Kidney (tissue), 14 donors: ENCODE results near the gene TICRR. TPM values are rescaled to one million over a fixed set of nuclear protein-coding genes. Genes with fewer than 3 reads are reported as not detected.

Experiments
- DNase-seq, 5 donors: peaks; one replicate each; pipeline ENCODE4 v3.0.0-alpha.2; 2013 to 2020
- FAIRE-seq: peaks from 2 replicates; lab custom pipeline; 2012; peaks lifted over from hg19 to GRCh38; lab: Jason Lieb, UNC
- H3K27ac ChIP-seq, 2 donors: one replicate each; pipeline ENCODE4 v1.7.0; 2013; ENCODE audit warnings: low read depth in 2 of 2, low read length in 2 of 2, inconsistent platforms in 1 of 2
- H3K27me3 ChIP-seq: one replicate; pipeline ENCODE4 v1.7.1; 2013; ENCODE audit warnings: low read length, inconsistent platforms; ENCODE audit not compliant: control insufficient read depth, insufficient read depth
- H3K36me3 ChIP-seq, 3 donors: one replicate each; pipeline versions ENCODE4 v1.7.0 to v1.7.1; 2013; ENCODE audit warnings: low read length in 3 of 3, control low read depth in 1 of 3, inconsistent platforms in 1 of 3; ENCODE audit not compliant: insufficient read depth in 3 of 3, control insufficient read depth in 2 of 3
- H3K4me1 ChIP-seq, 3 donors: one replicate each; pipeline versions ENCODE4 v1.7.0 to v1.7.1; 2013; ENCODE audit warnings: low read length in 3 of 3, inconsistent platforms in 1 of 3, low read depth in 1 of 3; ENCODE audit not compliant: control insufficient read depth in 2 of 3, insufficient read depth in 2 of 3
- H3K4me3 ChIP-seq, 3 donors: one replicate each; pipeline versions ENCODE4 v1.7.0 to v1.8.1; 2013; ENCODE audit warnings: low read length in 3 of 3, control low read depth in 1 of 3, inconsistent platforms in 1 of 3
- H3K9ac ChIP-seq, 3 donors: one replicate each; pipeline versions ENCODE4 v1.7.0 to v1.7.1; 2013; ENCODE audit warnings: low read length in 3 of 3, control low read depth in 1 of 3, inconsistent platforms in 1 of 3
- H3K9me3 ChIP-seq, 3 donors: one replicate each; pipeline versions ENCODE4 v1.7.0 to v1.7.1; 2013; ENCODE audit warnings: low read length in 3 of 3, control low read depth in 1 of 3, inconsistent platforms in 1 of 3; ENCODE audit not compliant: control insufficient read depth in 2 of 3, insufficient read depth in 1 of 3
- CTCF ChIP-seq: IDR thresholded peaks from 3 replicates; pipeline ENCODE4 v1.5.1; 2012; ENCODE audit warnings: mild to moderate bottlenecking, moderate library complexity, borderline replicate concordance; ENCODE audit not compliant: insufficient read depth; ENCODE audit errors: extremely low read depth
- intact Hi-C: fragments of 100-400 bp; cut with DNase I; formaldehyde crosslinking; loops from one replicate; pipeline ENCODE4 v1.11.1; 2022
- polyA plus RNA-seq: library from polyadenylated mRNA; stranded (reverse); fragments of 350-450 nt; fragmentation: Illumina TruSeq; extraction: RNeasy Lipid Tissue Mini Kit (QIAGEN cat#74804); gene quantifications from one replicate; pipeline ENCODE4 v1.2.3, GENCODE V29; 2014; ENCODE audit warnings: low read depth, low replicate concordance; ENCODE audit not compliant: insufficient read depth
- total RNA-seq: library from RNA; stranded (reverse); fragmentation: NEBNext Ultra II Directional; extraction: Animal tissue kit (Norgen Biotek cat#: 25700); gene quantifications from one replicate; pipeline ENCODE4 v1.2.1, GENCODE V29; 2021
- donor health status: control.
- donor health status: control.
- donor health status: control.
- donor health status: control.
- donor health status: control.
- donor health status: DM: yes; HTN: yes; CAD: no.
- donor health status: Normal renal cell carcinoma (clear cell type).

TICRR gene
- total and polyA plus RNA-seq, 2 donors from 2014 or later: 0.25 TPM; not detected in 1

DNA sequence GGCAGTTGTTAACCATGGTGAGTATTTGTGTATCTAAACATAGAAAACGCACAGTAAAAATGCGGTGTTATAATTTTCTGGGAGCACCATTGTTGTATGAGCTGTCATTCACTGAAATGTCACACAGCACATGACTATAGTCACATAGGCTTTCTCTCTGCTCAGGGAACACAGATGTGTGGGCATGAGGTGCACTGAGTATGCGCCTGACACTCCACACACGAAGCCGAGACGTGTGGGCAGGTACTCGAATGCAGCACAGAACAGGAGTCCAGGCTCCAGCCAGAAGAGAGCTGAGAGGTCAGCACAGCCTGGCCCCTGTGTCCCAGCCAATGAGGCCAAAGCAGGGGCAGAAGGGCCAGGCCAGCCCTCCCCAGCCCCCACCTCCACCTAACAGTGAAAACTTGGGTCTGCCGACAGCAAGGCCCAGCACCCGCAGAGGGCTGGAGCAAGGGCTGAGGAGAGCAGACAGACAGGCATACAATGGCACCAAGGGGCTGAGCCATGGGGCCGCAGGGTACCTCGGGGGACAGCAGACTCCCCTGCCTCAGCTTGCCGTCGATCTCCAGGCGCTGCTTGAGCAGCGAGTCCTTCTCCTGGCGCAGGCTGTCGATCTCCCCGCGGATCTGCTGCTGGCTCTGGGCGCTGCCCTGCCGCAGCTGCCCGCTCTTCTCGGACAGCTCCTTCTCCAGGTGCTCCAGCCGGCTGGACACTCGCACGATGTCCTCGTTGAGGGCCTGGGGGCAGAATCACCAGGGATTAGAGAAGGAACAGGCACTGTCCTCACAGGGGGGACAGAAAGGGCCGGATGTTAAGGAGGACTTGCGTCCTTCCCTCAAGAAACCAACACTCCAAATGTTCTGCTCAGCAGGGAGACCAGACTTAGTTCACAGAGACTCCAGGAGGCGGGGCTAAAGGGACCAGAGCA is 56.0 kb downstream of the TICRR start:
- no peaks in the 10 kb centered on the region for H3K9me3 ChIP-seq
- no peak for TF ChIP-seq CTCF
- DNase-seq (peak in 1 of 5 donors; percentile 43), FAIRE-seq (no peak)
- H3K9ac ChIP-seq: no peak overlapping the region
- peaks cover 0 to 5% (median 0%) of the 10 kb centered on the region in 3 donors for H3K36me3 ChIP-seq
- no peaks in the 10 kb centered on the region for H3K27me3 ChIP-seq
- H3K4me3 ChIP-seq: no peak overlapping the region
- H3K4me1 ChIP-seq: no peaks in the 10 kb centered on the region
- H3K27ac ChIP-seq: no peak overlapping the region
- intact Hi-C loops: no loop called here

DNA sequence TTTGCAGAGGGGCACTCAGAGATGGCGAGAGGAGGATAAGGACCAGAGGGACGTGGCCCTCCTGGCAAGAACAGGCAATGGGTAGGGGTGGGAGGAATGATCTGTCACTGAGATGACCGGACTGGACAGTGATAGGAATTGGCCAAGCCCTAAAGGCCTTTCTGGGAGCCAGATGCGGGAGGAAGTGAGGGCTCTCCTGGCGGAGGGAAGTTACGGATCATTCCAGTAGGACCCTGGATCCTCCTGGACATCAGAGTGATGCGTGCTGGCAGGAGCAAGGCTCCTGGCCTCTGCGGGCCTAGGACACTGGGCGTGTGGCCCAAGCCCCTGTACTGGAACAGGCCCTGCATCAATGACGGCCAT is 56.6 kb downstream of the TICRR start:
- H3K9me3 ChIP-seq: no peaks in the 10 kb centered on the region
- H3K27ac ChIP-seq: no peak overlapping the region
- no peaks in the 10 kb centered on the region for H3K27me3 ChIP-seq
- no peaks in the 10 kb centered on the region for H3K4me1 ChIP-seq
- intact Hi-C loops: no loop called here
- no peak overlapping the region for H3K4me3 ChIP-seq
- H3K36me3 ChIP-seq: peaks cover 0 to 5% (median 0%) of the 10 kb centered on the region in 3 donors
- DNase-seq (peak in 1 of 5 donors; percentile 22), FAIRE-seq (no peak)
- TF ChIP-seq CTCF: no peak
- H3K9ac ChIP-seq: no peak overlapping the region

DNA sequence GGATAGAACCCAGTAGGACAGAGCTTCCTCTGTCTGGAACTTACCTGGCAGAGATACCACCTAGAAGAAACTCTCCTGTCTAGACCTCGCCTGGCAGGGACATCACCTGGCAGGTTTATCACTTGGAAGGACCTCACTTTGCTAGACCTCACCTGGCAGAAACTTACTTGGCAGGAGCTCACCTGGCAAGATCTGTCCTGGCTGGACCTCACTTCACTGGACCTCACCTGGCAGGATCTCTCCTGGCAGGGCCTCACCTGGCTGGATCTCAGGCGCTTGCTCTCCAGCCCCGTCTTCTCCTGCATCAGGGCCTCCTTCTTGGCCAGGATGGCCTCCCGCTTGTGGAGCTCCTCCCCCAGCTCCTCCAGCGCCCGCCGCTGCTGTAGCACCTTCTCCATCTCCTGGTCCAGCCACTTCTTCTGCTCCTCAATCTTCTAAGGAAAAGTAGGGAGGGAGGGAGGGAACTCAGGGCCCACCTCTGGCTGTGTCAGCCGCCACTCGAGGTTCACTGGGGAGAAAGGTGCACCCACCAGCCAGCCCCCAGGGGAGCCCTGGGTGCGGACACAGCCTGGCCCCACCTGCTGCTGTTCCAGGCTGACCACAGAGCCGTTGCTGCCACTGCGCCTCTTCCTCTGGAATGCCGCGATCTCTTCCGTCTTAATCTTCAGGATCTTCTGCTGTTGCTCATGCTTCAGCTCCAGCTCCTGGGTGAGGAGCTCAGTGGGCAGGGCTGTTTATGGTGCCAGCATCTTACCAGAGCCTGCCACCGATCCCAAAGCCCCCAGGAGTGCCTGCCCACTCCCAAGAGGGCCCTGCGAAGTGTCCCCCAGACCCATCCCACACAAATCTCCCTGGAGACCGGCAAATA is 57.5 kb downstream of the TICRR start:
- no peaks in the 10 kb centered on the region for H3K4me1 ChIP-seq
- H3K27ac ChIP-seq: no peak overlapping the region
- no peak overlapping the region for H3K9ac ChIP-seq
- H3K4me3 ChIP-seq: no peak overlapping the region
- peaks cover 0 to 5% (median 0%) of the 10 kb centered on the region in 3 donors for H3K36me3 ChIP-seq
- no peak for FAIRE-seq
- no peaks in the 10 kb centered on the region for H3K27me3 ChIP-seq
- TF ChIP-seq CTCF: no peak
- intact Hi-C loops: no loop called here
- DNase-seq: peak in 1 of 5 donors; percentile 38
- no peaks in the 10 kb centered on the region for H3K9me3 ChIP-seq
